Measurements from ENCODE around the gene RNU2-1. TPM values are rescaled to one million over a fixed set of nuclear protein-coding genes. Genes with fewer than 3 reads are reported as not detected.
A peak's percentile ranks its signal among the peaks of the same experiment; 100 is the strongest.

The RNU2-1 gene
- total and polyA plus RNA-seq, 2 of the 13 experiments (the other 11 are each of a cell fraction or from before 2014, with no cell fraction given): not detected

- TF ChIP-seq ZBTB40 (IDR thresholded peaks at IDR 0.05) (no peak), ZBTB40 (CRISPR knock-in tag; IDR thresholded peaks at IDR 0.05) (peak; percentile 70), KDM1A (CRISPR knock-in tag; IDR thresholded peaks at IDR 0.05) (no peak), GABPB1 (CRISPR knock-in tag; IDR thresholded peaks at IDR 0.05) (peak; percentile 56), MXD4 (CRISPR knock-in tag; IDR thresholded peaks at IDR 0.05) (no peak), PCBP2 (optimal IDR thresholded peaks at IDR 0.05; ENCODE audit: low read depth, low read length, poor library complexity, severe bottlenecking) (no peak), SAP130 (CRISPR knock-in tag; IDR thresholded peaks at IDR 0.05; ENCODE audit: low read depth) (peak; percentile 69), ZNF337 (CRISPR knock-in tag; IDR thresholded peaks at IDR 0.05; ENCODE audit: borderline replicate concordance, low read depth) (no peak), HBP1 (CRISPR knock-in tag; IDR thresholded peaks at IDR 0.05; ENCODE audit: low read depth) (peak; percentile 52; the same call in 1 of the 2 replicates), MATR3 (CRISPR knock-in tag; IDR thresholded peaks at IDR 0.05) (no peak), ZNF138 (CRISPR knock-in tag; IDR thresholded peaks at IDR 0.05; ENCODE audit: low read depth) (no peak), ZNF776 (CRISPR knock-in tag; IDR thresholded peaks at IDR 0.05) (peak; percentile 64; the same call in 1 of the 2 replicates), ELF3 (CRISPR knock-in tag; IDR thresholded peaks at IDR 0.05) (peak; percentile 56), ZBTB49 (CRISPR knock-in tag; IDR thresholded peaks at IDR 0.05; ENCODE audit: borderline replicate concordance) (no peak; the same call in 1 of the 2 replicates), ZNF441 (CRISPR knock-in tag; IDR thresholded peaks at IDR 0.05; ENCODE audit: borderline replicate concordance) (peak; percentile 80; the same call in 1 of the 2 replicates)
Measured at GRCh38 chr17:43211480-43212402, 22.0 kb downstream of the RNU2-1 start, which contains the start of gene TMEM106A (continued).
